Tibial artery (tissue), 4 donors: ENCODE data around the gene TBC1D1.

Experiments used
- DNase-seq, 2 donors: peaks; one replicate each; pipeline ENCODE4 v3.0.0-alpha.2; 2019
- H3K27ac ChIP-seq, 2 donors: fragments of 200-600 bp; sonication (generic) in 1 of 2; 1 replicate in 1 of 2; 2 replicates in 1 of 2; pipeline ENCODE4 v1.5.1; 2018 to 2019; ENCODE audit warnings: mild to moderate bottlenecking in 1 of 2
- H3K27me3 ChIP-seq, 2 donors: fragments of 200-600 bp; sonication (generic) in 1 of 2; one replicate each; pipeline versions ENCODE4 v1.5.1 to v1.6.0; 2016 to 2019
- H3K36me3 ChIP-seq, 3 donors: fragments of 200-600 bp; sonication (generic) in 2 of 3; one replicate each; pipeline ENCODE4 v1.5.1; 2016 to 2019; ENCODE audit warnings: mild to moderate bottlenecking in 2 of 3
- H3K4me1 ChIP-seq, 4 donors: fragments of 200-600 bp; sonication (generic) in 2 of 4; 1 replicate in 3 of 4; 2 replicates in 1 of 4; pipeline ENCODE4 v1.5.1; 2016 to 2019
- H3K4me3 ChIP-seq, 2 donors: fragments of 200-600 bp; sonication (generic) in 1 of 2; 1 replicate in 1 of 2; 2 replicates in 1 of 2; pipeline ENCODE4 v1.5.1; 2018 to 2019; ENCODE audit warnings: mild to moderate bottlenecking in 2 of 2
- H3K9me3 ChIP-seq, 3 donors: fragments of 200-600 bp; sonication (generic) in 1 of 3; one replicate each; pipeline ENCODE4 v1.5.1; 2016 to 2019
- intact Hi-C: fragments of 100-400 bp; cut with DNase I; formaldehyde crosslinking; loops from one replicate; pipeline ENCODE4 v1.15.0; 2023; ENCODE audit warnings: low total_unique reads
- TF ChIP-seq, protein P1 (sequence below), 2 experiments: fragments of 200-600 bp in 1 of 2; fragments of 450-650 bp in 1 of 2; IDR thresholded peaks; one replicate each; pipeline ENCODE4 v1.5.1; 2017 to 2019; ENCODE audit warnings: antibody characterized with exemption in 2 of 2, mild to moderate bottlenecking in 1 of 2, moderate library complexity in 1 of 2

The TBC1D1 gene

DNA sequence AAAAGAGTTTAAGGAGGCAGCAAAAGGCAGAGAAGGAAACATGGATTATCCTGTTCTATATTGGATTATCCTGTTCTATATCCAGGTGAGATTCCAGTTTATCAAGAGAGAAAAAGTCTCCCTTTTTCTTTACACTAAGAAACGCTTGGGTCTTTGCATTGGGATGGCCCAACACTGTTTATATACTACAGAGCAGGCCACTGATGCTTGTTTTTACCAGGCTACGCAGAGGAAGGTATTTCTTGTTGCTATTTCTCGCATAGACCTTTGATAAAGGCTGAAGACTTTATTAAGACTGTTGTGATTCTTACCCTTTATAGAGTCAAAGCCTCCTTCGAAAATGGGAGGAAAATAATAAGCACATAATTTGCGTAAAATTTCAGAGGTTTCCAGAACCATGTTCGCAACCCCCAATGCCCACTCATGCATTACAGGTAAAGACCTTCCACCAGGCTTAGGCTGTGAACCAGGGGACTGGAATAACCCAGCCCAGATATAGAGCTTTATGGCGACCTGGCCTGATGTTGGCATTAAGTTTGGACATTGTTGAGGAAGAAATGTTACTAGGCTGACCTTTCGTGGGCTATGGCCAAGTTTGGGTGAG, 287.6 kb downstream of the TBC1D1 start:
- DNase-seq = no peak
- no peak overlapping the region for H3K4me3 ChIP-seq
- no peak overlapping the region for H3K27ac ChIP-seq
- intact Hi-C loops = no loop called here
- H3K9me3 ChIP-seq = no peaks in the 10 kb centered on the region
- H3K27me3 ChIP-seq = no peaks in the 10 kb centered on the region
- H3K4me1 ChIP-seq = peaks cover 0 to 8% (median 3%) of the 10 kb centered on the region in 4 donors
- H3K36me3 ChIP-seq = no peaks in the 10 kb centered on the region
- TF ChIP-seq, protein P1, sequence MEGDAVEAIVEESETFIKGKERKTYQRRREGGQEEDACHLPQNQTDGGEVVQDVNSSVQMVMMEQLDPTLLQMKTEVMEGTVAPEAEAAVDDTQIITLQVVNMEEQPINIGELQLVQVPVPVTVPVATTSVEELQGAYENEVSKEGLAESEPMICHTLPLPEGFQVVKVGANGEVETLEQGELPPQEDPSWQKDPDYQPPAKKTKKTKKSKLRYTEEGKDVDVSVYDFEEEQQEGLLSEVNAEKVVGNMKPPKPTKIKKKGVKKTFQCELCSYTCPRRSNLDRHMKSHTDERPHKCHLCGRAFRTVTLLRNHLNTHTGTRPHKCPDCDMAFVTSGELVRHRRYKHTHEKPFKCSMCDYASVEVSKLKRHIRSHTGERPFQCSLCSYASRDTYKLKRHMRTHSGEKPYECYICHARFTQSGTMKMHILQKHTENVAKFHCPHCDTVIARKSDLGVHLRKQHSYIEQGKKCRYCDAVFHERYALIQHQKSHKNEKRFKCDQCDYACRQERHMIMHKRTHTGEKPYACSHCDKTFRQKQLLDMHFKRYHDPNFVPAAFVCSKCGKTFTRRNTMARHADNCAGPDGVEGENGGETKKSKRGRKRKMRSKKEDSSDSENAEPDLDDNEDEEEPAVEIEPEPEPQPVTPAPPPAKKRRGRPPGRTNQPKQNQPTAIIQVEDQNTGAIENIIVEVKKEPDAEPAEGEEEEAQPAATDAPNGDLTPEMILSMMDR (IDR thresholded peaks at IDR 0.05) = no peak

DNA sequence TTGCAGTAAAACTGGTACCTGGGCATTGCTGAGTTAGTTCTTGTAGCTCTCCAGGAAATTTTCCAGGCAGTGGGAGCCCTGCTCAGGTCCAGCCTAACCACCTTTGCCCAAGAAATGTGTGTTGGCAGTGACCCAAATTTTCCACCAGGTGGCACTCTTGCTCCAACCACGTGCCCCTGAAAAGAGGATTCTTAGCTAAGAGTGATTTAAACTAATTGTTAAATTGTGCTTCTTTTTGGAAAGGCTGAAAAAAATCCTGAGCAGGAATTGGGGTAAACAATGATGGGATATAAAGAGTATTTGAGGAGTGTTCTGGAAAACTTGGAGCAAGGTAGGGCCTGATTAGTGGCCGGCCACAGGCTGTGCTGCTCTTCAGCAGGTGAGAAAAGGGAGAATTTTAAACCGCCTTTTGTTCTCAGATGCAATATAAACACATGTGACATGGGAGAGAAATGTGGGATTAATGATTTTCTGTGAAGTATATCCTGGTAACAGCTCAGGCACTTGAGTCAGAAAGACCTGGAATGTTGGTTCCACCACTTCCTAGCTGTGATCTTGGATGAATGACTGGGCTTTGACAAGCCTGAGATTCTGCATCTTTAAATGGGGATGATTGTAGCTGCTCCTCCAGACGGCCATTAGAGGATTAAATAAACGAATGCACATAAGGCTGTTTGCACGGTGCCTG, 288.9 kb downstream of the TBC1D1 start:
- Histone ChIP-seq H3K27ac (no peak overlapping the region), H3K4me1 (peaks cover 0 to 8% (median 3%) of the 10 kb centered on the region in 4 donors), H3K36me3 (no peaks in the 10 kb centered on the region), H3K4me3 (no peak overlapping the region), H3K27me3 (no peaks in the 10 kb centered on the region), H3K9me3 (no peaks in the 10 kb centered on the region)
- peak; percentile 69 to 73 for DNase-seq
- TF ChIP-seq, protein P1 (IDR thresholded peaks at IDR 0.05) = peak; percentile 92 to 93
- intact Hi-C loops = loop anchor here (2.0 kb wide), 1 partner anchor 495 kb away; no protein-coding TSS in a partner anchor

DNA sequence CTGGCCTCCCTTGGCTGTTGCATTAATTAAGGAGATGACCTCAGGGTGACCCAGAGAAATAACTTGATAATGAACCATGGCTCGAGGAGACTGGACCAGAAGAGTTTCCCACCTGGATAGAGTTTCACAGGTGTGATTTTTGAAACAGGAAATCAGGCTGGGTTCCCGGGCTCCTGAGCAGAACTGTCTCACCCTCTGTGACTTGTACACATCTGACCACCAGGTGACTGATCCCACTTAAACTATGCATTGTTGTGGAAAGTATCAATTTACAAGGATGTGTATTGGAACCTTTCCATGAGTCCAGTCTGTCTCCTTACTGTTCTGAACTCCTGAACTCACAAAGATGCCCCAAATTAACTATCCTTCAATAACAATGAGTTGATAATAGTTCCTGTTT, 289.6 kb downstream of the TBC1D1 start:
- TF ChIP-seq, protein P1 (IDR thresholded peaks at IDR 0.05) = no peak
- Histone ChIP-seq H3K9me3 (no peaks in the 10 kb centered on the region), H3K4me1 (peaks cover 0 to 8% (median 3%) of the 10 kb centered on the region in 4 donors), H3K27ac (no peak overlapping the region), H3K36me3 (no peaks in the 10 kb centered on the region), H3K27me3 (no peaks in the 10 kb centered on the region), H3K4me3 (no peak overlapping the region)
- no peak for DNase-seq
- intact Hi-C loops = loop anchor here (2.0 kb wide), 1 partner anchor 494 kb away; no protein-coding TSS in a partner anchor

DNA sequence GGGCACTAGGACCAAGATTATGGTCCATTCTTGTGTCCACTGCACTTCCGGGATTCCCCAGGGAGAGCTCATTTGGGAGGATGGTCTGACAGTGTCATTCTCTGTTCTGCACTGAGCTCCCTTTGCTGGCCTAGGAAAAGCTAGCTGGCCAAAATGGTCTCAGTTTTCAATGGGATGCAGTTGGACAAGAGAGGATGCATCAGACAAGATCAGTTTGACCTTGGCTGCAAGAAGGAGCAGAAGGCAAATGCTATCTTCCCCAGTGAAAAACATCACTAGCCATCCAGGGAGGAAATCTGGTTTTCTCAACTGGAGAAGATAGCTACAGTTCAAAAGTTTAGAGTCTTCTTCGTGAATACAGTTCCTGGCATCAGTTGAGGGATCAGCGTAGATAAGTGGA, 290.4 kb downstream of the TBC1D1 start:
- no peaks in the 10 kb centered on the region for H3K9me3 ChIP-seq
- H3K4me1 ChIP-seq = peaks cover 0 to 8% (median 3%) of the 10 kb centered on the region in 4 donors
- H3K27ac ChIP-seq = no peak overlapping the region
- H3K4me3 ChIP-seq = no peak overlapping the region
- no peaks in the 10 kb centered on the region for H3K27me3 ChIP-seq
- DNase-seq = no peak
- TF ChIP-seq, protein P1 (IDR thresholded peaks at IDR 0.05) = no peak
- H3K36me3 ChIP-seq = no peaks in the 10 kb centered on the region
- intact Hi-C loops = loop anchor here (2.0 kb wide), 1 partner anchor 494 kb away; no protein-coding TSS in a partner anchor

DNA sequence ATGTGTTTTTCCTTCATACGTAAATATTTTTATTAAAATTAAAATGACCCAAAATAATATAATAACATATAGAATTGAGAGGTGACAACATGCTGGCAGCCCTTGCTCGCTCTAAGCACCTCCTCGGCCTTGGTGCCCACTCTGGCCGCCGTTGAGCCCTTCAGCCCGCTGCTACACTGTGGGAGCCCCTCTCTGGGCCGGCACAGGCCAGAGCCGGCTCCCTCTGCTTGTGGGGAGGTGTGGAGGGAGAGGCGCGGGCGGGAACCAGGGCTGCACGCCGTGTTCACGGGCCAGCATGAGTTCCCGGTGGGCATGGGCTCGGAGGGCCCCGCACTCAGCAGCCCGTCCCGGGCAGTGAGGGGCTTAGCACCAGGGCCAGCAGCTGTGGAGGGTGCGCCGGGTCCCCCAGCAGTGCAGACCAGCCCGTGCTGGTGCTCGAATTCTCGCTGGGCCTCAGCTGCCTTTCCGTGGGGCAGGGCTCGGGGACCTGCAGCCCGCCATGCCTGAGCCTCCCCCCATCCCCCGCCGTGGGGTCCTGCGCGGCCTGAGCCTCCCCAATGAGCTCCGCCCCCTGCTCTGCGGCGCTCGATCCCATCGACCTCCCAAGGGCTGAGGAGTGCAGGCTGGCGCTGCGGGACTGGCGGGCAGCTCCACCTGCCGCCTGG, 291.6 kb downstream of the TBC1D1 start:
- no peak for DNase-seq
- intact Hi-C loops = no loop called here
- H3K4me1 ChIP-seq = peaks cover 0 to 8% (median 3%) of the 10 kb centered on the region in 4 donors
- no peaks in the 10 kb centered on the region for H3K9me3 ChIP-seq
- H3K27ac ChIP-seq = no peak overlapping the region
- H3K36me3 ChIP-seq = no peaks in the 10 kb centered on the region
- TF ChIP-seq, protein P1 (IDR thresholded peaks at IDR 0.05) = no peak
- no peak overlapping the region for H3K4me3 ChIP-seq
- H3K27me3 ChIP-seq = no peaks in the 10 kb centered on the region
